ENCODE data around the gene CFAP97D2.
"Not testable (repeated sequence)": the region's sequence is repeated elsewhere in the genome, so short reads cannot be mapped to it uniquely, and the experiment has no call there.

Gene CFAP97D2

GRCh38 chr13:114158869-114159666 lies 20.0 kb upstream of the CFAP97D2 start:
- DNase-seq (ENCODE audit: low spot score): not testable (repeated sequence)

GRCh38 chr13:114161028-114161556 lies 18.0 kb upstream of the CFAP97D2 start:
- peak; percentile 34 for DNase-seq (ENCODE audit: low spot score)

- peak; percentile 37 for DNase-seq (ENCODE audit: low spot score)
Measured at GRCh38 chr13:114161644-114162532, 17.2 kb upstream of the CFAP97D2 start.

- peak; percentile 32 for DNase-seq (ENCODE audit: low spot score)
Measured at GRCh38 chr13:114162533-114162922, 16.5 kb upstream of the CFAP97D2 start.

- no peak for DNase-seq (ENCODE audit: low spot score)
Measured at GRCh38 chr13:114164053-114164452, 15.0 kb upstream of the CFAP97D2 start.

- DNase-seq (ENCODE audit: low spot score): no peak
Measured at GRCh38 chr13:114164681-114165429, 14.2 kb upstream of the CFAP97D2 start.

GRCh38 chr13:114166381-114167131 lies 12.5 kb upstream of the CFAP97D2 start:
- no peak for DNase-seq (ENCODE audit: low spot score)

- DNase-seq (ENCODE audit: low spot score): no peak
Measured at GRCh38 chr13:114167426-114167825, 11.6 kb upstream of the CFAP97D2 start.

- DNase-seq (ENCODE audit: low spot score): no peak
Measured at GRCh38 chr13:114167885-114168284, 11.2 kb upstream of the CFAP97D2 start.

GRCh38 chr13:114173272-114173671 lies 5.8 kb upstream of the CFAP97D2 start:
- no peak for DNase-seq (ENCODE audit: low spot score)

GRCh38 chr13:114173745-114174144 lies 5.3 kb upstream of the CFAP97D2 start:
- no peak for DNase-seq (ENCODE audit: low spot score)

- DNase-seq (ENCODE audit: low spot score): no peak
Measured at GRCh38 chr13:114174529-114174961, 4.5 kb upstream of the CFAP97D2 start.

GRCh38 chr13:114176359-114176902 lies 2.6 kb upstream of the CFAP97D2 start:
- DNase-seq (ENCODE audit: low spot score): not testable (repeated sequence)

- no peak for DNase-seq (ENCODE audit: low spot score)
Measured at GRCh38 chr13:114177245-114178010, 1.6 kb upstream of the CFAP97D2 start.

GRCh38 chr13:114185182-114185971 lies 6.3 kb downstream of the CFAP97D2 start:
- DNase-seq (ENCODE audit: low spot score): no peak

- DNase-seq (ENCODE audit: low spot score): no peak
Measured at GRCh38 chr13:114194853-114195252, 15.8 kb downstream of the CFAP97D2 start.

- no peak for DNase-seq (ENCODE audit: low spot score)
Measured at GRCh38 chr13:114196629-114197028, 17.6 kb downstream of the CFAP97D2 start.

- peak; percentile 12 for DNase-seq (ENCODE audit: low spot score)
Measured at GRCh38 chr13:114198556-114198955, 19.5 kb downstream of the CFAP97D2 start.

- DNase-seq (ENCODE audit: low spot score): not testable (repeated sequence)
Measured at GRCh38 chr13:114199526-114199925, 20.5 kb downstream of the CFAP97D2 start.
